ENCODE data around the gene ZNF267.
A peak's percentile ranks its signal among the peaks of the same experiment; 100 is the strongest.
"Not testable (repeated sequence)": the region's sequence is repeated elsewhere in the genome, so short reads cannot be mapped to it uniquely, and the experiment has no call there.

Gene ZNF267

GRCh38 chr16:31873556-31874365 is at the start of gene ZNF267:
Gene ZNF267 (plus strand): TSS chr16:31873807. CDS start chr16:31873967, 160 bp downstream.
- peak; percentile 98 for DNase-seq

DNA sequence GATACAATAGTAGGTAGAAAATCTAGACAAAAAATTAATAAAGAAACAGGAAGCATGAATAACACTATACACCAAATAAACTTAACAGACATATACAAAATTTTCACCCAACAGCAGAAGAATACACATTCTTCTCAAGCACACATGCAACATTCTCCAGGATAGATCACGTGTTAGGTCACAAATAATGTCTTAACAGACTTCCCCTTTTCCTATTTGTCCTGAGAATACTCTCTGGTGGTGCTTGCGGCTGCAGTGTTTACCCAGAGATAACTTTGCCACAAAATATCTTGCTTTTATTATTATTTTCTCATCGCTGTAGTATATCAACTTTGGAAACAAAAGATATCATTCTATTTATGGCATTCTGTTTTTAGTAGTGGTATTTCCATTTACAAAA is 40.6 kb upstream of the ZNF267 start:
- DNase-seq: no peak

DNA sequence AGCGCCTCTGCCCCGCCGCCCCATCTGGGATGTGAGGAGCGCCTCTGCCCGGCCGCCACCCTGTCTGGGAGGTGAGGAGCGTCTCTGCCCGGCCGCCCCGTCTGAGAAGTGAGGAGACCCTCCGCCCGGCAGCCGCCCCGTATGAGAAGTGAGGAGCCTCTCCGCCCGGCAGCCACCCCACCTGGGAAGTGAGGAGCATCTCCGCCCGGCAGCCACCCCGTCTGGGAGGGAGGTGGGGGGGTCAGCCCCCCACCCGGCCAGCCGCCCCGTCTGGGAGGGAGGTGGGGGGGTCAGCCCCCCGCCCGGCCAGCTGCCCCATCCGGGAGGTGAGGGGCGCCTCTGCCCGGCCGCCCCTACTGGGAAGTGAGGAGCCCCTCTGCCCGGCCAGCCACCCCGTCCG is 37.2 kb upstream of the ZNF267 start:
- not testable (repeated sequence) for DNase-seq

DNA sequence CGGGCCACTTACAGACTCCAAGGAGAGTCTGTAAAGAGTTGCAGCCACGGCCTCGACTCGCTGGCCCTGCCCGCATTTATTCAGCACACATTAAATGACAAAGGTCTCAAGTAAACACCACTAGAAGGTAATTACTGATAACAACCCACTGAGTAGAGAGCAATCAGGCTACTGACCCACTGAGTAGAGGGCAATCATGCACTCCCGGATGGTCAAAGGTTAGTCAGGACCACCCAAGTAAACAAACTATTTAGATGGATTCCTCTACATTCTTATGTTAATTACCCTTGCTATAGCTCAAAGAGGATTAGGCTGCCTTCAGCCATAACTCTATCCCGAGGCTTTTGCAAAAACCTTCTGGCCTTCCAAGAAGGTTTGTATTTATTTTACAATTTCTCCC is 30.7 kb upstream of the ZNF267 start:
- no peak for DNase-seq

DNA sequence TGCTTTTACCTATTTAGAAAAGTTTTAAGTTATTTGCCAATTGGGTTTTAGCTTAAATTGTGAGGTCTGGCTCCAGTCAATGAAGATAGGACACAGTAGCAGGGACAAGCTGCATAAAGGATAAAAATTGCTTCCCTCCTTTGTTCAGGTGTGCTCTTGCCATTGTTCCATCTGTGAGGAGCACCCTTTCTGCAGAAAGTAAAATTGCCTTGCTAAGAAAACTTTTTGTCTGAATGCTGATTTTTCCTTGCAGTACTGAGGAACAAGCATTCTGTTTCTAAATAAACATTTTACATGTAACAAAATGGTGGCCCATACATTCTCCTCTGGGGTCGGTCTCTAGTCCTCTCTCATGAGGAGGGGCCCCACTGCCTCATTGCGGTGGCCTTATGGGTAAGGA is 25.0 kb upstream of the ZNF267 start:
- not testable (repeated sequence) for DNase-seq

DNA sequence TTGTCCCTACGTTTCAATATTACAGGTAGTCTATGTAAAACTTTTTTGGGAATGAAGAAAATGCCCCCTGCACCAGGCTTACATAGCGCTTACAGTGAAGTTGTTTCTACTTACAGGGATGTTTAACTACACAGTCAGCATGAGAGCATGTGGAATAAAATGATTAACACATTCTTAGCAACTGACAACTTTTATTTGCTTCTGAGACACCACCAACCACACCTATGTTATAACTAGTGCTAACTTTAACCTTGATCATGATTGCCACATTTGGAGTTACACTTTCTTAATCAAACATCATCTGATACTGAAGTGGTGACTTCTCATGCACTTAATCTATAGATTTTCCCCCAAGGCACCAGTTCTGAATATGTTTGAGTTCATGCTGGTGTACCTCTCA is 20.3 kb upstream of the ZNF267 start:
- DNase-seq: no peak

DNA sequence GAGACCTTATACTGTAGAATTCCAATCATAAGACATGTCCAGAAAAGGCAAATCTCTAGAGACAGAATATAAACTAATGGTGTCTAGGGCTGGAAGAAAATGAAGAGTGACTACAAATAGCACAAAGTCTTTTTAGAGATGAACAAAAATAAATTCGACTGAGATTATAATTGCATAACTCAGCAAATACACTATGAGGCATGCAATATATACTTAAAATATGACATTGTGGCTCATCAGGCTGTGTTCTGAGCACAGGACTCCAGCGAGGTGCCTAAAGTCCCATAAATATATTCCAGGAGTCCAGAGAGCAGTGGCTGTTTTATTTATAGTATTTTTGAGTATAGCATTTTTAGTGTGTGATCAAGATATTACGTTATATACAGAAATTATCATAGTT is 13.1 kb upstream of the ZNF267 start:
- DNase-seq: no peak

- DNase-seq: no peak
These were observed 12.2 kb upstream of the ZNF267 start for GRCh38 chr16:31861455-31861854.

DNA sequence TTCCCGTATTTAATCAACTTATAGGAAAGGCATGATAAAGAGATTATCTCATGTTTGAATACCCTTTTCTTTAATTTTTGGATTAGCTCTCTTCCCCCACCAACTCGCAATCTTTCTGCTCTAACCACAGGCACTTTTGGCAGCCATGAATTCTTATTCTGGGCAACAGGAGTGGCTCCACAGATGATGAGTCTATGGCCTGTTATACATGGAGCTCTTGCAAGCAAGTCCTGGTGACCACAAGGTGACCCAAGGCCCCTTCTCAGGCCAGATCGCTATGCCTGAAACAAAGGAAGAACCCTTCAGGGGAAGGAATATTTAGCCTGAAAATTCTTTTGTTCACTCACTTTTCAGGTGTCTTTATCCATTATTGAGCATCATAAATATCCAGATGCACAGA is 10.8 kb upstream of the ZNF267 start:
- DNase-seq: no peak

GRCh38 chr16:31868164-31868563 is 5.4 kb upstream of the ZNF267 start:
- DNase-seq: no peak

- peak; percentile 85 for DNase-seq
These were observed 4.9 kb upstream of the ZNF267 start for GRCh38 chr16:31868691-31869167.

- peak; percentile 67 for DNase-seq
These were observed 4.0 kb upstream of the ZNF267 start for GRCh38 chr16:31869511-31870201.

DNA sequence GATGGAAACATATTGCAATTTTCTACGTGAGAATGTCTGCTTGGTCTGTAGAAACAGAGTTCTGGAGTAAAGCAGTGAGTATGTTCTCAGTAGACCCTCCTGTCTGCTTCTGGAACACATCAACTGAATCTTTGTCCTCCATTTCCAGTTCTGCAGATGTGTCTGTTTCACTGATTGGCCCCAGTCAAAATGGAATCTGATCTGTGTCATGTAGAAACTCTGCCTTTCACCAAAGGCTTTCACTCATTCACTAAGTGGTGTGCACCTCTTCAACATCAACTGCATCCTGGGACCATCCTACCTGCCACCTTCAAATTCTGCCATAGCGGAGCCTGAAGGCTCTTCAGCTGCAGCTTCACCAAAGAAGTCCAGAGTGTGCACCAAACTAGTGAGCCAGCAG is 2.8 kb upstream of the ZNF267 start:
- DNase-seq: no peak

GRCh38 chr16:31871510-31871909 is 2.1 kb upstream of the ZNF267 start:
- DNase-seq: no peak

DNA sequence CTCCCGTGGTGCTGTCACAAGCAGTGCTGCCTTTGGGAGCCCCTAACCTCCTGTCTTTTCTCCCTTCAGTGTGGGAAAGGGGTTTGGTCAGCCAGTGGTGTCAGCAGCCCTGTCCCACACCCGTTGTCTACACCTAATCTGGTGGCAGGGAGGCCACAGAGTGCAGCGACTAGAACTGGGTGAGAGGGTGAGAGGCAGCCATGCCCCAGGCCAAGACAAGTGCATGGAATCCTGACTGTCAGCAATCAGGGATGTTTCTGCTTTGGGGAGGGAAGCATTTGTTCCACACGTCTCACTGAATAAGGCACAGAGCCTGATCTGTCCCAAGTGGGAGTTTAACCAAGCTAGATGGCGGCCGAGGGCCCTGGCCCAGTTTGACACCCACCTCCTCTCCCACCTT is 1.4 kb upstream of the ZNF267 start:
- DNase-seq: no peak

DNA sequence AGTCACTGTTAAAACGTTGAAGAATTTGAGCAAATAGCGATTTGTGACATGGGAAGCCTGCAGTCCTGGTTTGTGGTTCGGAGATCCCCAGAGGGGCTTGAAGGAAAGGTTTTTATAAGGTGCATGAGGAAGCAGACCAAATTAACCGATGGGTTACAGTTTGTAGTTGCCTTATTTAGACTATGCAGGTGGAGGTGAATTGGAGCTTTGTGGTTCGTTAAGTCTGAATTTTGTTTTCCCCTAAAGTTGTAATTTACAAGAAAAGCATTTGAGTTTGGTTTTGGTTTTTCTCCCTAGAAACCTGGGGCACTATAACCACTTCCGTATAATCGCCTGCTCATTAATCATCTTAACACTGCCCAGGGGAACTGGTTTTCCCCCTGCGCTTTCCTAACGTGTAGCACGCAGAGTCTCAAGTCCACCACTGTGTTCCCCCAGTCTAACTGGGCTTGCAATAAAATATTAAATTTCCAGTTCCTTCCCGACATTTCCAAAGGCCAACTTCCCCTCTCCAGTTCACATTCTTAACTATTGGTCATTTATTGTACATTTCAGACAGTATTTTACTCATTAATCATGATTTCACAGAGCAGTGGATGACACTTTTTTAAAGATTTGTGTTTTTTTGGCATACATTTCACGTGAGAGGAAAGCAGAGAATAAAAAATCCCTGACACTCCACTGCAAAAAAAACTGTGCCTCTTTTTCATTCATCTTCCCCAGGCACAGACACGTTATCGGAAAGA is 932 bp downstream of the ZNF267 start:
- peak; percentile 50 for DNase-seq

GRCh38 chr16:31875112-31875803 is 1.7 kb downstream of the ZNF267 start:
- no peak for DNase-seq

DNA sequence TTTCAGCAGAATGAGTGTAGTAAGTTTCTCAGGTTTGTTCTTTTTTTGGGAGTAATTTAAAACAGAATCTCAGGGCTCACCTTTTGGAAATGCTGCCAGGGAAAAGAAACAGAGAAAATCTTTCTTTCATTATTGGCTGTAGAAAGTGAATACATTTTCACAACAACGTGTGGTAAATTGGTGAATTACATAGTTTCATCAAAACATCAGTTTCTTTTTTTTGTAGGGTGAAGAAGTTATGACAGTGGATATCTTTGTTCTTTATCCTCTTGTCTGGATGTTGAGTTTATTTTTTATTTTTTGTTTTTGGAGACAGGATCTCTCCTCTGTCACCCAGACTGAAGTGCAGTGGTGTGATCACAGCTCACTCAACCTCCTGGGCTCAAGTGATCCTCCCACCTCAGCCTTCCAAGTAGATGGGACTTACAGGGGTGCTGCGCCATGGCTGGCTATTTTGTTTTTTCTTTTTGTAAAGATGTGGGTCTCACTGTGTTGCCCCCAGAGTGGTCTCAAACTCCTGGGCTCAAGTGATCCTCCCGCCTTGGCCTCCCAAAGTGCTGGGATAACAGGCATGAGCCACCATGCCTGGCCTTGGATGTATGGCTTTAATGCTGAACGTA is 2.4 kb downstream of the ZNF267 start:
- no peak for DNase-seq

- DNase-seq: peak; percentile 59
These were observed 3.6 kb downstream of the ZNF267 start for GRCh38 chr16:31876951-31877828.

- no peak for DNase-seq
These were observed 4.5 kb downstream of the ZNF267 start for GRCh38 chr16:31877876-31878642.

GRCh38 chr16:31879937-31880321 is 6.3 kb downstream of the ZNF267 start:
- no peak for DNase-seq
